ENCODE data around the gene EIF3D. TPM values are rescaled to one million over a fixed set of nuclear protein-coding genes. Genes with fewer than 3 reads are reported as not detected.

The EIF3D gene
- total RNA-seq, 1 experiment from 2014 or later: 237 TPM

GRCh38 chr22:36565686-36566085 lies 36.7 kb upstream of the EIF3D start:
- no peaks in the 10 kb centered on the region for H3K36me3 Mint-ChIP-seq
- CTCF ChIA-PET: no interaction called here
- TF ChIP-seq GTF2I (CRISPR knock-in tag; conservative IDR thresholded peaks at IDR 0.05) (no peak), CBFB (CRISPR knock-in tag; IDR thresholded peaks at IDR 0.05; ENCODE audit: low read depth) (no peak), HMGA2 (CRISPR knock-in tag; IDR thresholded peaks at IDR 0.05) (no peak), ZNF219 (CRISPR knock-in tag; IDR thresholded peaks at IDR 0.05; ENCODE audit: borderline replicate concordance) (no peak), STAT6 (CRISPR knock-in tag; conservative IDR thresholded peaks at IDR 0.05; ENCODE audit: low read depth) (no peak), CREB1 (CRISPR knock-in tag; IDR thresholded peaks at IDR 0.05) (no peak), ELF4 (CRISPR knock-in tag; IDR thresholded peaks at IDR 0.05; ENCODE audit: low read depth) (no peak), ZNF263 (CRISPR knock-in tag; IDR thresholded peaks at IDR 0.05; ENCODE audit: low read depth) (no peak)
- TF ChIP-seq, protein P1, sequence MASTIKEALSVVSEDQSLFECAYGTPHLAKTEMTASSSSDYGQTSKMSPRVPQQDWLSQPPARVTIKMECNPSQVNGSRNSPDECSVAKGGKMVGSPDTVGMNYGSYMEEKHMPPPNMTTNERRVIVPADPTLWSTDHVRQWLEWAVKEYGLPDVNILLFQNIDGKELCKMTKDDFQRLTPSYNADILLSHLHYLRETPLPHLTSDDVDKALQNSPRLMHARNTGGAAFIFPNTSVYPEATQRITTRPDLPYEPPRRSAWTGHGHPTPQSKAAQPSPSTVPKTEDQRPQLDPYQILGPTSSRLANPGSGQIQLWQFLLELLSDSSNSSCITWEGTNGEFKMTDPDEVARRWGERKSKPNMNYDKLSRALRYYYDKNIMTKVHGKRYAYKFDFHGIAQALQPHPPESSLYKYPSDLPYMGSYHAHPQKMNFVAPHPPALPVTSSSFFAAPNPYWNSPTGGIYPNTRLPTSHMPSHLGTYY (CRISPR knock-in tag; IDR thresholded peaks at IDR 0.05): no peak
- TF ChIP-seq, protein P2, sequence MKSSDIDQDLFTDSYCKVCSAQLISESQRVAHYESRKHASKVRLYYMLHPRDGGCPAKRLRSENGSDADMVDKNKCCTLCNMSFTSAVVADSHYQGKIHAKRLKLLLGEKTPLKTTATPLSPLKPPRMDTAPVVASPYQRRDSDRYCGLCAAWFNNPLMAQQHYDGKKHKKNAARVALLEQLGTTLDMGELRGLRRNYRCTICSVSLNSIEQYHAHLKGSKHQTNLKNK (CRISPR knock-in tag; IDR thresholded peaks at IDR 0.05): no peak
- TF ChIP-seq, protein P3, sequence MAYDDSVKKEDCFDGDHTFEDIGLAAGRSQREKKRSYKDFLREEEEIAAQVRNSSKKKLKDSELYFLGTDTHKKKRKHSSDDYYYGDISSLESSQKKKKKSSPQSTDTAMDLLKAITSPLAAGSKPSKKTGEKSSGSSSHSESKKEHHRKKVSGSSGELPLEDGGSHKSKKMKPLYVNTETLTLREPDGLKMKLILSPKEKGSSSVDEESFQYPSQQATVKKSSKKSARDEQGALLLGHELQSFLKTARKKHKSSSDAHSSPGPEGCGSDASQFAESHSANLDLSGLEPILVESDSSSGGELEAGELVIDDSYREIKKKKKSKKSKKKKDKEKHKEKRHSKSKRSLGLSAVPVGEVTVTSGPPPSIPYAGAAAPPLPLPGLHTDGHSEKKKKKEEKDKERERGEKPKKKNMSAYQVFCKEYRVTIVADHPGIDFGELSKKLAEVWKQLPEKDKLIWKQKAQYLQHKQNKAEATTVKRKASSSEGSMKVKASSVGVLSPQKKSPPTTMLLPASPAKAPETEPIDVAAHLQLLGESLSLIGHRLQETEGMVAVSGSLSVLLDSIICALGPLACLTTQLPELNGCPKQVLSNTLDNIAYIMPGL (CRISPR knock-in tag; IDR thresholded peaks at IDR 0.05): no peak
- H3K27me3 Mint-ChIP-seq (ENCODE audit: low read depth): no peaks in the 10 kb centered on the region
- POLR2A ChIA-PET: no interaction called here
- H3K9me3 Mint-ChIP-seq: no peaks in the 10 kb centered on the region
- DNase-seq (ENCODE audit: low spot score): no peak
- ATAC-seq: no peak
- H3K27ac Mint-ChIP-seq: no peak overlapping the region
- peaks cover 35% of the 10 kb centered on the region for H3K4me1 Mint-ChIP-seq
- no peak overlapping the region for H3K4me3 Mint-ChIP-seq

GRCh38 chr22:36565159-36565507 lies 36.2 kb upstream of the EIF3D start:
- ChIA-PET POLR2A (no interaction called here), CTCF (no interaction called here)
- Mint-ChIP-seq H3K4me1 (peaks cover 39% of the 10 kb centered on the region), H3K27me3 (ENCODE audit: low read depth) (no peaks in the 10 kb centered on the region), H3K27ac (no peak overlapping the region), H3K36me3 (no peaks in the 10 kb centered on the region), H3K4me3 (no peak overlapping the region), H3K9me3 (no peaks in the 10 kb centered on the region)
- ATAC-seq (no peak), DNase-seq (ENCODE audit: low spot score) (no peak)
- TF ChIP-seq, protein P4, sequence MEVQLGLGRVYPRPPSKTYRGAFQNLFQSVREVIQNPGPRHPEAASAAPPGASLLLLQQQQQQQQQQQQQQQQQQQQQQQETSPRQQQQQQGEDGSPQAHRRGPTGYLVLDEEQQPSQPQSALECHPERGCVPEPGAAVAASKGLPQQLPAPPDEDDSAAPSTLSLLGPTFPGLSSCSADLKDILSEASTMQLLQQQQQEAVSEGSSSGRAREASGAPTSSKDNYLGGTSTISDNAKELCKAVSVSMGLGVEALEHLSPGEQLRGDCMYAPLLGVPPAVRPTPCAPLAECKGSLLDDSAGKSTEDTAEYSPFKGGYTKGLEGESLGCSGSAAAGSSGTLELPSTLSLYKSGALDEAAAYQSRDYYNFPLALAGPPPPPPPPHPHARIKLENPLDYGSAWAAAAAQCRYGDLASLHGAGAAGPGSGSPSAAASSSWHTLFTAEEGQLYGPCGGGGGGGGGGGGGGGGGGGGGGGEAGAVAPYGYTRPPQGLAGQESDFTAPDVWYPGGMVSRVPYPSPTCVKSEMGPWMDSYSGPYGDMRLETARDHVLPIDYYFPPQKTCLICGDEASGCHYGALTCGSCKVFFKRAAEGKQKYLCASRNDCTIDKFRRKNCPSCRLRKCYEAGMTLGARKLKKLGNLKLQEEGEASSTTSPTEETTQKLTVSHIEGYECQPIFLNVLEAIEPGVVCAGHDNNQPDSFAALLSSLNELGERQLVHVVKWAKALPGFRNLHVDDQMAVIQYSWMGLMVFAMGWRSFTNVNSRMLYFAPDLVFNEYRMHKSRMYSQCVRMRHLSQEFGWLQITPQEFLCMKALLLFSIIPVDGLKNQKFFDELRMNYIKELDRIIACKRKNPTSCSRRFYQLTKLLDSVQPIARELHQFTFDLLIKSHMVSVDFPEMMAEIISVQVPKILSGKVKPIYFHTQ (CRISPR knock-in tag; IDR thresholded peaks at IDR 0.05): no peak
- TF ChIP-seq, protein P5, sequence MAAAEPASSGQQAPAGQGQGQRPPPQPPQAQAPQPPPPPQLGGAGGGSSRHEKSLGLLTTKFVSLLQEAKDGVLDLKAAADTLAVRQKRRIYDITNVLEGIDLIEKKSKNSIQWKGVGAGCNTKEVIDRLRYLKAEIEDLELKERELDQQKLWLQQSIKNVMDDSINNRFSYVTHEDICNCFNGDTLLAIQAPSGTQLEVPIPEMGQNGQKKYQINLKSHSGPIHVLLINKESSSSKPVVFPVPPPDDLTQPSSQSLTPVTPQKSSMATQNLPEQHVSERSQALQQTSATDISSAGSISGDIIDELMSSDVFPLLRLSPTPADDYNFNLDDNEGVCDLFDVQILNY (CRISPR knock-in tag; IDR thresholded peaks at IDR 0.05): no peak
- TF ChIP-seq, protein P6, sequence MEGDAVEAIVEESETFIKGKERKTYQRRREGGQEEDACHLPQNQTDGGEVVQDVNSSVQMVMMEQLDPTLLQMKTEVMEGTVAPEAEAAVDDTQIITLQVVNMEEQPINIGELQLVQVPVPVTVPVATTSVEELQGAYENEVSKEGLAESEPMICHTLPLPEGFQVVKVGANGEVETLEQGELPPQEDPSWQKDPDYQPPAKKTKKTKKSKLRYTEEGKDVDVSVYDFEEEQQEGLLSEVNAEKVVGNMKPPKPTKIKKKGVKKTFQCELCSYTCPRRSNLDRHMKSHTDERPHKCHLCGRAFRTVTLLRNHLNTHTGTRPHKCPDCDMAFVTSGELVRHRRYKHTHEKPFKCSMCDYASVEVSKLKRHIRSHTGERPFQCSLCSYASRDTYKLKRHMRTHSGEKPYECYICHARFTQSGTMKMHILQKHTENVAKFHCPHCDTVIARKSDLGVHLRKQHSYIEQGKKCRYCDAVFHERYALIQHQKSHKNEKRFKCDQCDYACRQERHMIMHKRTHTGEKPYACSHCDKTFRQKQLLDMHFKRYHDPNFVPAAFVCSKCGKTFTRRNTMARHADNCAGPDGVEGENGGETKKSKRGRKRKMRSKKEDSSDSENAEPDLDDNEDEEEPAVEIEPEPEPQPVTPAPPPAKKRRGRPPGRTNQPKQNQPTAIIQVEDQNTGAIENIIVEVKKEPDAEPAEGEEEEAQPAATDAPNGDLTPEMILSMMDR (IDR thresholded peaks at IDR 0.05): no peak
- TF ChIP-seq ZNF263 (CRISPR knock-in tag; IDR thresholded peaks at IDR 0.05; ENCODE audit: low read depth) (no peak), ATF3 (CRISPR knock-in tag; conservative IDR thresholded peaks at IDR 0.05) (no peak), HMGA2 (CRISPR knock-in tag; IDR thresholded peaks at IDR 0.05) (no peak), TEAD4 (CRISPR knock-in tag; IDR thresholded peaks at IDR 0.05) (no peak)
- TF ChIP-seq, protein P7, sequence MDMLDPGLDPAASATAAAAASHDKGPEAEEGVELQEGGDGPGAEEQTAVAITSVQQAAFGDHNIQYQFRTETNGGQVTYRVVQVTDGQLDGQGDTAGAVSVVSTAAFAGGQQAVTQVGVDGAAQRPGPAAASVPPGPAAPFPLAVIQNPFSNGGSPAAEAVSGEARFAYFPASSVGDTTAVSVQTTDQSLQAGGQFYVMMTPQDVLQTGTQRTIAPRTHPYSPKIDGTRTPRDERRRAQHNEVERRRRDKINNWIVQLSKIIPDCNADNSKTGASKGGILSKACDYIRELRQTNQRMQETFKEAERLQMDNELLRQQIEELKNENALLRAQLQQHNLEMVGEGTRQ (CRISPR knock-in tag; IDR thresholded peaks at IDR 0.05): no peak
- TF ChIP-seq, protein P2 (CRISPR knock-in tag; IDR thresholded peaks at IDR 0.05): no peak

Data from WTC11 (cell line).